Retinal pigment epithelial cell (primary cell): Measurements from ENCODE around the gene PPP2R3B.
"Not testable (repeated sequence)": the region's sequence is repeated elsewhere in the genome, so short reads cannot be mapped to it uniquely, and the experiment has no call there.

Source experiments
- DNase-seq: peaks from one replicate; pipeline ENCODE4 v3.0.0-alpha.2; 2010; ENCODE audit warnings: low read depth
- H3K4me3 ChIP-seq: 2 replicates; pipeline ENCODE4 v1.5.1; 2011; ENCODE audit warnings: mild to moderate bottlenecking, low read length, control low read depth, moderate library complexity
- TF ChIP-seq, protein P1 (sequence below): conservative IDR thresholded peaks from 2 replicates; pipeline ENCODE4 v1.5.1; 2011; ENCODE audit warnings: low read depth, low read length, control low read depth, inconsistent platforms

The PPP2R3B gene

DNA sequence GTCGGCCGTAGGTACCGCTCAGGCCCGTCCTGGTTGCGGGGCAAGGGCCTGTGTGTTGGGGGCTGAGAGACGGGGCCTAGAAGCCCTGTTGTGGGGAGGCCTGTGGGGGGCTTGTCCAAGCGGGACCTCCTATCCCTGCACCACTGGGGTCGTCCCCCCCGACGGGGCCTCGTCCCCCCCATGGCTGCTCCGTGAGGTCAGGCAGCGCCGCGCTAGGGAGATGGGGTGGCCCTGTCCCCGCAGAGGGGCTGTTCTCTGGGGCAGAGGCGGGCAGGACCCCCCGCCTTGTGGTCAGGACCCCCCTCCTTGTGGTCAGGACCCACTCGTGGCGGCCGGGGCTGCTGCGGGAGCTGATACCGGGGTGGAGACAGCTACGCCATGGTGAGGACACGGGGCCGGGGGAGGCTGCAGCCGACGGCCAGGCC is 56.0 kb downstream of the PPP2R3B start:
- H3K4me3 ChIP-seq: no peak overlapping the region
- TF ChIP-seq, protein P1, sequence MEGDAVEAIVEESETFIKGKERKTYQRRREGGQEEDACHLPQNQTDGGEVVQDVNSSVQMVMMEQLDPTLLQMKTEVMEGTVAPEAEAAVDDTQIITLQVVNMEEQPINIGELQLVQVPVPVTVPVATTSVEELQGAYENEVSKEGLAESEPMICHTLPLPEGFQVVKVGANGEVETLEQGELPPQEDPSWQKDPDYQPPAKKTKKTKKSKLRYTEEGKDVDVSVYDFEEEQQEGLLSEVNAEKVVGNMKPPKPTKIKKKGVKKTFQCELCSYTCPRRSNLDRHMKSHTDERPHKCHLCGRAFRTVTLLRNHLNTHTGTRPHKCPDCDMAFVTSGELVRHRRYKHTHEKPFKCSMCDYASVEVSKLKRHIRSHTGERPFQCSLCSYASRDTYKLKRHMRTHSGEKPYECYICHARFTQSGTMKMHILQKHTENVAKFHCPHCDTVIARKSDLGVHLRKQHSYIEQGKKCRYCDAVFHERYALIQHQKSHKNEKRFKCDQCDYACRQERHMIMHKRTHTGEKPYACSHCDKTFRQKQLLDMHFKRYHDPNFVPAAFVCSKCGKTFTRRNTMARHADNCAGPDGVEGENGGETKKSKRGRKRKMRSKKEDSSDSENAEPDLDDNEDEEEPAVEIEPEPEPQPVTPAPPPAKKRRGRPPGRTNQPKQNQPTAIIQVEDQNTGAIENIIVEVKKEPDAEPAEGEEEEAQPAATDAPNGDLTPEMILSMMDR: no peak
- no peak for DNase-seq

DNA sequence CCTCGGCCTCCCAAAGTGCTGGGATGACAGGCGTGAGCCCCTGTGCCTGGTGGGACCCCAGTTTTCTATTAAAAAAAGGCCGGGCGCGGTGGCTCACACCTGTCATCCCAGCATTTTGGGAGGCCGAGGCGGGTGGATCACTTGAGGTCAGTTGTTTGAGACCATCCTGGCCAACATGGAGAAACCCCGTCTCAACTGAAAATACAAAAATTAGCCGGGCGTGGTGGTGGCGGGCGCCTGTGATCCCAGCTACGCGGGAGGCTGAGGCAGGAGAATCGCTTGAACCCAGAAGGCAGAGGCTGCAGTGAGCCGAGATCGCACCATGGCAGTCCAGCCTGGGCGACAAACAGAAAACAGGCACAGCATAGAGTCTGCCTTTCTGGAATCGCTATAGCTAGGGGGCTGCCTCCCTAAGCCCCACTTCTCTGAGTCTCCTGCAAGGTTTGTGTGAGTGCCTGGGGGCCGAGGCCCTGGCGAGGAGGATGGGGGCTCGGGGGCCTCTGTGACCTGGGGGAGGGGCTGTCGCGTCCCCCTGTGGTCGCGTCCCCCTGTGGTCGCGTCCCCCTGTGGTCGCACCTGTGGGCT is 56.5 kb downstream of the PPP2R3B start:
- not testable (repeated sequence) for H3K4me3 ChIP-seq, DNase-seq

DNA sequence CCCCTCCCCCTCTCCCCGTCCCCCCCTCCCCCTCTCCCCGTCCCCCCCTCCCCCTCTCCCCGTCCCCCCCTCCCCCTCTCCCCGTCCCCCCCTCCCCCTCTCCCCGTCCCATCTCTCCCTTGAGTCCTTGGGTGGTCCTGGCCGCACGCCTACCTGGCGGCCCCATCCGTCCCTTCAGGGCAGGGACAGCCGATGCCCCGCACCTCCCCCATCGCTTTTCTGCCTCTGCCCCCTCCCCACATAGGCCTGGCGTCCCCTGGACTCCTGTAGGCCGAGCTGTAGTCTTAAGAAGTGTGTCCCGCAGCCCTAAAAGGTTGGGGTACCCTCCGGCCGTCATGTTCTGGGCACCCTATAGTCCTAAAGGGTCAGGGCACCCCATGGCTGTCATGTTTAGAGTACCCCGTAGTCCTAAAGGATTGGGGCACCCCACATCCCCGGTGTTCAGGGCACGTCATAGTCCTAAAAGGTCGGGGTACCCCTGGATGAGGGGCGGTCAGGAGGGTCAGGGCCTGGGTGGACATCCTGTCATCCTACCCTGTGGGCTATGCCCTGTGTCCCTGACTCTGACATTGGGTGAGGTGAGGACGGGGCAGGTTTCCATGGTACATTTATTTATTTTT is 57.3 kb downstream of the PPP2R3B start:
- no peak for DNase-seq
- H3K4me3 ChIP-seq: no peak overlapping the region
- TF ChIP-seq, protein P1: no peak

DNA sequence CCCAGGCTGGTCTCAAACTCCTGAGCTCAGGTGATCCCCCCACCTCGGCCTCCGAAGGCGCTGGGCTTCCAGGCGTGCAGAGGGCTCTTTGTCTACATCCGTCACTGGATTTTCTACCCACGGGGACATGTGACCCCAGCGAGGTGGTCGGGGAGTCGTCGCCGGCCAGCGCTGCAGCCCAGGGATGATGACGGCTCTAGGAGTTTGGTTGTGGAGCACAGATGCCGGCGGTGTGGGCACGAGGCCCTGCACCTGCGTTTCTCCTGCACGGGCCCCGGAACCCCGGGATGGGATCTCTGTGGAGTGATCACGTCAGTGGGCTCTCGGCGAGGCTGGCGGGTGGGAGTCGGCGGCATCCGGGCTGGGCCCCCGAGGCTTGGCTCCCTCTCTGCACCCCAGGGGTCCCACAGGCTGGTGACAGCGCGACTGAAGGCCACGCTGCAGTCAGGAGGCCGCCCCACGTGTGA is 59.0 kb downstream of the PPP2R3B start:
- H3K4me3 ChIP-seq: no peak overlapping the region
- no peak for DNase-seq
- TF ChIP-seq, protein P1: no peak

DNA sequence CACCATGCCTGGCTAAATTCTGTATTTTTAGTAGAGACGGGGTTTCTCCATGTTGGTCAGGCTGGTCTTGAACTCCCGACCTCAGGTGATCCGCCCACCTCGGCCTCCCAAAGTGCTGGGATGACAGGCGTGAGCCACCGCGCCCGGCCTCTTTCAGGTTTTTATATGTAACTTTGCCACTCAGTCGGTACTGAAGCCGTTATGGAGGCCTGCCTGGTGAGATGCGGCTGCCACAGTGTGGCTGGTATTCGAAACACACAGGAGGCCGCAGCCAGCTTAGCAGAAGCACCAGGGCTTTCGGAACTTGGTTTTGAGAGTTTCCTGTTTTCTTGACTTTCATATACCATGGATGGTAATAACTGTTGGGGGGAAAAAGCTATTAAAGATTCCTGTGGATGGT is 62.0 kb downstream of the PPP2R3B start:
- TF ChIP-seq, protein P1: peak; percentile 3
- not testable (repeated sequence) for DNase-seq, H3K4me3 ChIP-seq

DNA sequence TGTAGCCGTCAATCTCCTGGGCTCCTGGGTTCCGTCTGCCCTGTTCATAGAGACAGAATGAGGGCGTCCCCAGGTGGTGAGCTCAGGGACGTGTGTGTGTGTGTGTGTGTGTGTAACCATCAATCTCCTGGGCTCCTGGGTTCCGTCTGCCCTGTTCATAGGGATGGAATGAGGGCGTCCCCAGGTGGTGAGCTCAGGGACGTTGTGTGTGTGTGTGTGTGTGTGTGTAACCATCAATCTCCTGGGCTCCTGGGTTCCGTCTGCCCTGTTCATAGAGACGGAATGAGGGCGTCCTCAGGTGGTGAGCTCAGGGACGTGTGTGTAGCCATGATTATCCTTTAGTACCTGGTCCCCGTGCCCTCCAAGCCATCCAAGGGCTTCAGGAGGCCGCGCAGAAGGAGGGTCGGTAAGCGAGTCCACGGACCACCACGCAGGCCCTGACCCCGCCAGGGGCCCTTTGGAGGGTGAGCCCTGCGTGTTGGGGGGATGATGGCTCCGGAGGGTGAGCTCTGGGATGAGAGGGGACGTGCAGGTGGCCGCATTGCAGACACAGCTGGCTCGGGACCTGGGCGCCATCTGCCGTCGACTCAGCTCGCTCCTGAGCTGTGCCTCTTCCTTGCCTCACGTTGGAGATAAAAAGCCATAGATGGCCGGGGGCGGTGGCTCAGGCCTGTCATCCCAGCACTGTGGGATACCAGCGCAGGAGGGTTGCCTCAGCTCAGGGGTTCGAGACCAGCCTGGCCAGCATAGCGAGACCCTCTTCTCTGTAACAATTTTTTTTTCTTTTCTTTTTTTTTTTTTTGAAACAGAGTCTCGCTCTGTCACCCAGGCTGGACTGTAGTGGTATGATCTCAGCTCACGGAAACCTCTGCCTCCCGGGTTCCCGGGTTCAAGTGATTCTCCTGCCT is 62.7 kb downstream of the PPP2R3B start:
- H3K4me3 ChIP-seq: no peak overlapping the region
- TF ChIP-seq, protein P1: peak; percentile 50
- DNase-seq: no peak

DNA sequence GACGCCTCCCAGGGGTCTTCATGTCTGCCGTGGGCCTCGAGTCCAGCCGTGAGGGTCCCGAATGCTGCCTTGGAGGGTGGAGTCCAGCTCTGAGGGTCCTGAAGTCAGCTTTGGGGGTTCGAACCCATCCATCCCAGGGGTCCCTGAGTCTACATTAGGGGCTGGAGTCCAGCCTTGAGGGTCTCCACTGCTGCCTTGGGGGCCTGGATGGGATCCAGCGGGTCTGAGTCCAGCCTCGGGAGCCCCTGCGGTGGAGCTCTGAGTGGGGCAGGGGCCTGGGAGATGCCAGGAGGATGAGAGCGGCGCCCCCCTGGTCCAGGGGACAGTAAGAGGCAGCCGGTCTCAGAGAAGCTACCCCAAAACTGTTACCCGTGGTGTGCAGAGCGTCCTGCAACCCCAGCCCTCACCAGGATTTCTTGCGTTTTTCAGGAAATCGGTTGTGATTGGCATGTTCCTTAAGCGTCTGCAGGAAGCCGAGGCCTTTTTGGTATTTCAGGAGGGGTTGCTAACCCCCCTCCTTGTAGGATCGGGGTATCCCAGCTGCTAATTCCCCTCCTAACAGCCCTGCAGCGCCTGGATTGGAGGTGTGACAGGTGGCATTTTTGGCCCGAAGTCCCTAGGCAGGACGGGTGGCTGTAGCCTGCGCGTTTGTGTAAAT is 66.5 kb downstream of the PPP2R3B start:
- TF ChIP-seq, protein P1: no peak
- peak overlapping the region; percentile 85 for H3K4me3 ChIP-seq
- no peak for DNase-seq
